GM19193 (cell line): ENCODE results near the gene CCR2.

Source experiments
- POLR2A ChIP-seq: IDR thresholded peaks from 4 replicates; pipeline ENCODE4 v1.6.1; 2011; ENCODE audit not compliant: insufficient read depth, insufficient read length; ENCODE audit errors: extremely low read depth

Gene CCR2

GRCh38 chr3:46368569-46368968 is 14.7 kb downstream of the CCR2 start:
- no peak for TF ChIP-seq POLR2A

- TF ChIP-seq POLR2A = no peak
Measured at GRCh38 chr3:46369151-46369550, 15.2 kb downstream of the CCR2 start.

- no peak for TF ChIP-seq POLR2A
Measured at GRCh38 chr3:46369675-46370132, 15.8 kb downstream of the CCR2 start.

GRCh38 chr3:46370839-46371518 is 17.1 kb downstream of the CCR2 start, which contains the start of gene CCR5:
CCR5 (plus strand) TSS chr3:46370946; CDS start chr3:46372903, 1,957 bp downstream.
- TF ChIP-seq POLR2A = no peak

- no peak for TF ChIP-seq POLR2A
Measured at GRCh38 chr3:46371519-46372340, 17.8 kb downstream of the CCR2 start.

GRCh38 chr3:46372492-46373359 is 18.8 kb downstream of the CCR2 start:
- TF ChIP-seq POLR2A = no peak

- no peak for TF ChIP-seq POLR2A
Measured at GRCh38 chr3:46374755-46375154, 20.8 kb downstream of the CCR2 start.

GRCh38 chr3:46375218-46375617 is 21.3 kb downstream of the CCR2 start:
- no peak for TF ChIP-seq POLR2A

- TF ChIP-seq POLR2A = no peak
Measured at GRCh38 chr3:46375814-46376213, 21.9 kb downstream of the CCR2 start.

- no peak for TF ChIP-seq POLR2A
Measured at GRCh38 chr3:46378426-46378942, 24.6 kb downstream of the CCR2 start.

- TF ChIP-seq POLR2A = no peak
Measured at GRCh38 chr3:46380471-46381221, 26.7 kb downstream of the CCR2 start.

GRCh38 chr3:46381625-46382024 is 27.7 kb downstream of the CCR2 start:
- TF ChIP-seq POLR2A = no peak

GRCh38 chr3:46383211-46383950 is 29.5 kb downstream of the CCR2 start:
- TF ChIP-seq POLR2A = no peak

GRCh38 chr3:46383951-46384330 is 30.0 kb downstream of the CCR2 start:
- no peak for TF ChIP-seq POLR2A

- TF ChIP-seq POLR2A = no peak
Measured at GRCh38 chr3:46386205-46386604, 32.3 kb downstream of the CCR2 start.
